Progenitor cell of endocrine pancreas (in vitro differentiated cells): Measurements from ENCODE around the gene CXCL9. TPM values are rescaled to one million over a fixed set of nuclear protein-coding genes. Genes with fewer than 3 reads are reported as not detected.
"Not testable (repeated sequence)": the region's sequence is repeated elsewhere in the genome, so short reads cannot be mapped to it uniquely, and the experiment has no call there.

ENCODE experiments used
- DNase-seq: peaks from one replicate; pipeline ENCODE4 v3.0.0; 2021; ENCODE audit warnings: low spot score; ENCODE audit not compliant: unreplicated experiment
- H3K27ac Mint-ChIP-seq: 2 replicates; pipeline ENCODE4 v1.8.0; 2021; ENCODE audit warnings: mild to moderate bottlenecking, moderate library complexity, mixed read lengths
- H3K27me3 Mint-ChIP-seq: 2 replicates; pipeline ENCODE4 v1.8.0; 2021; ENCODE audit warnings: mixed read lengths
- H3K36me3 Mint-ChIP-seq: 2 replicates; pipeline ENCODE4 v1.8.0; 2022; ENCODE audit warnings: mixed read lengths; ENCODE audit not compliant: insufficient read depth
- H3K4me1 Mint-ChIP-seq: 2 replicates; pipeline ENCODE4 v1.8.0; 2021; ENCODE audit warnings: low read depth, mixed read lengths
- H3K4me3 Mint-ChIP-seq: 2 replicates; pipeline ENCODE4 v1.8.0; 2021; ENCODE audit warnings: low read depth, mild to moderate bottlenecking, moderate library complexity, mixed read lengths
- H3K9me3 Mint-ChIP-seq: 2 replicates; pipeline ENCODE4 v1.8.0; 2021; ENCODE audit warnings: low read depth, mixed read lengths
- total RNA-seq: library from RNA; stranded (reverse); gene quantifications from 2 replicates; pipeline ENCODE4 v1.2.1, GENCODE V29; 2021
- TF ChIP-seq, protein P1 (sequence below): fragments of 200-600 bp; sonication (generic); IDR thresholded peaks from one replicate; pipeline ENCODE4 v1.5.0; 2021; ENCODE audit warnings: antibody characterized with exemption, mild to moderate bottlenecking; ENCODE audit not compliant: unreplicated experiment

CXCL9 gene
- total RNA-seq, 1 donor from 2014 or later = not detected

DNA sequence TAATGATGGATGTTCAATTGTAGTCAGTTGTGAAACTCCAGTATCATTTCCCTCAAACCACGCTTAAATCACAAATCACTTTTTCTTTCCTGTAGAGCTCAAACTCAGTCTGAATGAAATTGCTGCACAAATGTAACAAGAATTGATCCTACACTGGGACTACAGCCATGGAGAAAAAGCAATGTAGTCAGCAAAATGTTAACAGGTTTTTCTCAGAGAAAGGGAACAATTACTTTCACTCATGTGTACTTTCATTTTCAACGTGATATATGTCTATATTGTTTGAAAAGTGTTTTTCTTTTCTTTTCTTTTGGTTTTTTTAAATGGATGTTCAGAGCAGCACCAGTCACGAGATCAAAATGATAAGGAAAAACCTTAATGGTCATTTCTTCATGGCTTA is 39.2 kb downstream of the CXCL9 start:
- Mint-ChIP-seq H3K4me3 (no peak overlapping the region), H3K36me3 (peaks cover 67% of the 10 kb centered on the region), H3K27me3 (no peaks in the 10 kb centered on the region), H3K27ac (no peak overlapping the region), H3K4me1 (no peaks in the 10 kb centered on the region), H3K9me3 (peaks cover 17% of the 10 kb centered on the region)
- TF ChIP-seq, protein P1, sequence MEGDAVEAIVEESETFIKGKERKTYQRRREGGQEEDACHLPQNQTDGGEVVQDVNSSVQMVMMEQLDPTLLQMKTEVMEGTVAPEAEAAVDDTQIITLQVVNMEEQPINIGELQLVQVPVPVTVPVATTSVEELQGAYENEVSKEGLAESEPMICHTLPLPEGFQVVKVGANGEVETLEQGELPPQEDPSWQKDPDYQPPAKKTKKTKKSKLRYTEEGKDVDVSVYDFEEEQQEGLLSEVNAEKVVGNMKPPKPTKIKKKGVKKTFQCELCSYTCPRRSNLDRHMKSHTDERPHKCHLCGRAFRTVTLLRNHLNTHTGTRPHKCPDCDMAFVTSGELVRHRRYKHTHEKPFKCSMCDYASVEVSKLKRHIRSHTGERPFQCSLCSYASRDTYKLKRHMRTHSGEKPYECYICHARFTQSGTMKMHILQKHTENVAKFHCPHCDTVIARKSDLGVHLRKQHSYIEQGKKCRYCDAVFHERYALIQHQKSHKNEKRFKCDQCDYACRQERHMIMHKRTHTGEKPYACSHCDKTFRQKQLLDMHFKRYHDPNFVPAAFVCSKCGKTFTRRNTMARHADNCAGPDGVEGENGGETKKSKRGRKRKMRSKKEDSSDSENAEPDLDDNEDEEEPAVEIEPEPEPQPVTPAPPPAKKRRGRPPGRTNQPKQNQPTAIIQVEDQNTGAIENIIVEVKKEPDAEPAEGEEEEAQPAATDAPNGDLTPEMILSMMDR = no peak
- DNase-seq = no peak

DNA sequence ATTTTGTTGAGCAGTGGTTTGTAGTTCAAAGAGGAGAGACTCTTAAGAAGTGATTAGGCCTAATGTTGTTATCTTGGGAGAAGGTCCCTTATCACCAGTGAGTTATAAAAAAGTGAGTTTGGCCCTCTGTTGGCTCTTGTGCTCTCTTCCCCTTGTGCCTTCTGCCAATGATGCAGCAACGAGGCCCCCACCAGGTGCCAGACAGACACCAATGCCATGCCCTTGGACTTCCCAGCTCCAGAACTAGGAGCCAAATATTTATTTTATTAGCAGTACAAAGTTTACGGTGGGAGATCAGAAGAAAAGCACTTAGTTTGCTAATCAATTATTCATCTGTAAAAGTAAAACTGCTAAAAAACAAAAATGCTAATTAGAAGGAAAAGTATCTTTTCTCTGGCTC is 43.8 kb downstream of the CXCL9 start:
- H3K27ac Mint-ChIP-seq = no peak overlapping the region
- peaks cover 17% of the 10 kb centered on the region for H3K9me3 Mint-ChIP-seq
- H3K4me1 Mint-ChIP-seq = no peaks in the 10 kb centered on the region
- peaks cover 82% of the 10 kb centered on the region for H3K36me3 Mint-ChIP-seq
- H3K4me3 Mint-ChIP-seq = no peak overlapping the region
- H3K27me3 Mint-ChIP-seq = no peaks in the 10 kb centered on the region
- no peak for DNase-seq
- TF ChIP-seq, protein P1 = no peak

- H3K4me3 Mint-ChIP-seq, DNase-seq, H3K27ac Mint-ChIP-seq, H3K4me1 Mint-ChIP-seq, H3K27me3 Mint-ChIP-seq: not testable (repeated sequence)
- Mint-ChIP-seq H3K9me3 (peaks cover 17% of the 10 kb centered on the region), H3K36me3 (peaks cover 82% of the 10 kb centered on the region)
Measured at GRCh38 chr4:75962072-75962471, 45.2 kb downstream of the CXCL9 start.

- H3K27me3 Mint-ChIP-seq, H3K9me3 Mint-ChIP-seq, H3K4me3 Mint-ChIP-seq, H3K4me1 Mint-ChIP-seq, H3K27ac Mint-ChIP-seq, DNase-seq: not testable (repeated sequence)
- H3K36me3 Mint-ChIP-seq = peaks cover 67% of the 10 kb centered on the region
Measured at GRCh38 chr4:75958546-75958945, 48.8 kb downstream of the CXCL9 start.

- not testable (repeated sequence) for H3K27me3 Mint-ChIP-seq, H3K4me1 Mint-ChIP-seq, H3K9me3 Mint-ChIP-seq, DNase-seq, H3K4me3 Mint-ChIP-seq, H3K27ac Mint-ChIP-seq
- peaks cover 48% of the 10 kb centered on the region for H3K36me3 Mint-ChIP-seq
Measured at GRCh38 chr4:75954811-75955210, 52.5 kb downstream of the CXCL9 start.

GRCh38 chr4:75953509-75953908 is 53.8 kb downstream of the CXCL9 start:
- Mint-ChIP-seq H3K27me3 (no peaks in the 10 kb centered on the region), H3K4me1 (no peaks in the 10 kb centered on the region), H3K27ac (peak overlapping the region; percentile 39), H3K9me3 (no peaks in the 10 kb centered on the region), H3K4me3 (no peak overlapping the region), H3K36me3 (peaks cover 43% of the 10 kb centered on the region)
- no peak for DNase-seq
- TF ChIP-seq, protein P1 = no peak

Other genes with a start within 250 kb of the CXCL9 start
- not detected in 2 replicates for gene PPEF2, start 105.1 kb downstream of the CXCL9 start, total RNA-seq
- gene NAAA, start 66.5 kb downstream of the CXCL9 start, total RNA-seq = 2.7 and 3.2 TPM in 2 replicates
- 45.0 and 46.2 TPM in 2 replicates for gene SDAD1, start 16.6 kb downstream of the CXCL9 start, total RNA-seq
- not detected in 2 replicates for gene CXCL10, start 16.0 kb upstream of the CXCL9 start, total RNA-seq
- not detected in 2 replicates for gene CXCL11, start 28.6 kb upstream of the CXCL9 start, total RNA-seq
- gene ART3, start 67.2 kb upstream of the CXCL9 start, total RNA-seq = 5.0 and 7.3 TPM in 2 replicates
- 67.5 and 68.8 TPM in 2 replicates for gene NUP54, start 140.9 kb upstream of the CXCL9 start, total RNA-seq
- gene SCARB2, start 206.3 kb upstream of the CXCL9 start, total RNA-seq = 92.2 and 98.3 TPM in 2 replicates
- 3.4 and 4.0 TPM in 2 replicates for gene FAM47E, start 244.2 kb upstream of the CXCL9 start, total RNA-seq